CD4-positive, CD25-positive, alpha-beta regulatory T cell (primary cell): ENCODE measurements around the gene SMARCC1. TPM values are rescaled to one million over a fixed set of nuclear protein-coding genes. Genes with fewer than 3 reads are reported as not detected.

Source experiments
- ATAC-seq, 2 donors: fragments of 150-1000 bp; cut with Tn5 transposase; one replicate each; pipeline ENCODE4 v1.10.0; 2021; ENCODE audit warnings: low read depth in 2 of 2, moderate number of reproducible peaks in 2 of 2, moderate library complexity in 1 of 2
- DNase-seq, 3 donors: peaks; one replicate each; pipeline versions ENCODE4 v3.0.0 to v3.0.0-alpha.2; 2012 to 2022; ENCODE audit warnings: mixed read lengths in 1 of 3
- H3K27ac ChIP-seq: one replicate; pipeline ENCODE4 v1.7.0; 2013; ENCODE audit warnings: mild to moderate bottlenecking, low read length; ENCODE audit not compliant: insufficient read depth, poor library complexity, severe bottlenecking
- H3K27me3 ChIP-seq: one replicate; pipeline ENCODE4 v1.7.0; 2013; ENCODE audit warnings: low read length; ENCODE audit not compliant: control insufficient read depth, insufficient read depth
- H3K36me3 ChIP-seq: one replicate; pipeline ENCODE4 v1.7.0; 2013; ENCODE audit warnings: mild to moderate bottlenecking, low read length, moderate library complexity; ENCODE audit not compliant: control insufficient read depth, insufficient read depth
- H3K4me1 ChIP-seq: 2 replicates; pipeline ENCODE4 v1.7.0; 2013; ENCODE audit warnings: mild to moderate bottlenecking, low read length; ENCODE audit not compliant: insufficient read depth, control insufficient read depth, poor library complexity, severe bottlenecking
- H3K4me3 ChIP-seq: one replicate; pipeline ENCODE4 v1.7.0; 2013; ENCODE audit warnings: low read depth, mild to moderate bottlenecking, low read length, moderate library complexity
- H3K9me3 ChIP-seq, 2 experiments: 1 replicate in 1 of 2; 2 replicates in 1 of 2; pipeline ENCODE4 v1.7.0; 2013; ENCODE audit warnings: low read length in 2 of 2, mild to moderate bottlenecking in 1 of 2, moderate library complexity in 1 of 2; ENCODE audit not compliant: control insufficient read depth in 2 of 2
- H3K27ac Mint-ChIP-seq, 3 donors: one replicate each; pipeline ENCODE4 v1.8.0; 2020 to 2022; ENCODE audit warnings: mild to moderate bottlenecking in 3 of 3, mixed read lengths in 3 of 3, moderate library complexity in 2 of 3
- H3K27me3 Mint-ChIP-seq: one replicate; pipeline ENCODE4 v1.8.0; 2022; ENCODE audit warnings: mild to moderate bottlenecking, mixed read lengths
- H3K36me3 Mint-ChIP-seq: one replicate; pipeline ENCODE4 v1.8.0; 2020; ENCODE audit warnings: mixed read lengths
- H3K4me1 Mint-ChIP-seq, 4 donors: one replicate each; pipeline ENCODE4 v1.8.0; 2020 to 2022; ENCODE audit warnings: mixed read lengths in 4 of 4, mild to moderate bottlenecking in 1 of 4
- H3K4me3 Mint-ChIP-seq, 4 donors: one replicate each; pipeline ENCODE4 v1.8.0; 2020 to 2022; ENCODE audit warnings: mild to moderate bottlenecking in 4 of 4, mixed read lengths in 4 of 4, moderate library complexity in 3 of 4
- H3K9me3 Mint-ChIP-seq, 7 donors: one replicate each; pipeline ENCODE4 v1.8.0; 2020 to 2022; ENCODE audit warnings: mixed read lengths in 7 of 7, mild to moderate bottlenecking in 3 of 7, moderate library complexity in 2 of 7
- polyA plus RNA-seq, 4 donors: library from polyadenylated mRNA; unstranded; fragments of 300-500 nt; fragmentation: Illumina TruSeq; gene quantifications; one replicate each; pipeline ENCODE4 v1.2.3, GENCODE V29; 2021
- total RNA-seq: library from RNA; stranded (reverse); gene quantifications from one replicate; pipeline ENCODE4 v1.2.3, GENCODE V29; 2022

Gene SMARCC1
- total and polyA plus RNA-seq, 5 donors from 2014 or later = 53.2 to 132 (median 56.7) TPM

DNA sequence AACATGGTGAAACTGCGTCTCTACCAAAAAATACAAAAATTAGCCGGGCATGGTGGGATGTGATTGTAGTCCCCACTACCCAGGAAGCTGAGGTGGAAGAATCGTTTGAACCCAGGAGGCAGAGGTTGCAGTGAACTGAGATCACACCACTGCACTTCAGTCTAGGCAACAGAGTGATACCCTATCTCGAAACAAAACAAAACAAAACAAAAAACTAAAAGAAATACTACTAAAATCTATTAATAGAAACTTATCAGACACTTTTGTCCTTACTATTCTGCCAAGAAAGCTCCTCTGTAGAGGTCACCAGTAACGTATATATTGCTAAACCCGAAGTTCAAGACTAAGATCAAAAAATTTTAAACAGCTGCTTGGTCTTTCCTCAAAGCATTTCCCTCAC, 67.1 kb downstream of the SMARCC1 start:
- H3K4me1 Mint-ChIP-seq = peaks cover 0 to 9% (median 2%) of the 10 kb centered on the region in 4 donors
- no peaks in the 10 kb centered on the region for H3K9me3 ChIP-seq
- no peaks in the 10 kb centered on the region for H3K4me1 ChIP-seq
- peaks cover 32% of the 10 kb centered on the region for H3K36me3 Mint-ChIP-seq
- H3K27ac ChIP-seq = no peak overlapping the region
- peaks cover 73% of the 10 kb centered on the region for H3K36me3 ChIP-seq
- peak overlapping the region in 1 of 3 donors; percentile 32 for H3K27ac Mint-ChIP-seq
- H3K9me3 Mint-ChIP-seq = no peaks in the 10 kb centered on the region
- DNase-seq = no peak
- H3K27me3 ChIP-seq = no peaks in the 10 kb centered on the region
- H3K4me3 ChIP-seq = no peak overlapping the region
- H3K4me3 Mint-ChIP-seq = no peak overlapping the region
- no peak for ATAC-seq
- H3K27me3 Mint-ChIP-seq = no peaks in the 10 kb centered on the region

DNA sequence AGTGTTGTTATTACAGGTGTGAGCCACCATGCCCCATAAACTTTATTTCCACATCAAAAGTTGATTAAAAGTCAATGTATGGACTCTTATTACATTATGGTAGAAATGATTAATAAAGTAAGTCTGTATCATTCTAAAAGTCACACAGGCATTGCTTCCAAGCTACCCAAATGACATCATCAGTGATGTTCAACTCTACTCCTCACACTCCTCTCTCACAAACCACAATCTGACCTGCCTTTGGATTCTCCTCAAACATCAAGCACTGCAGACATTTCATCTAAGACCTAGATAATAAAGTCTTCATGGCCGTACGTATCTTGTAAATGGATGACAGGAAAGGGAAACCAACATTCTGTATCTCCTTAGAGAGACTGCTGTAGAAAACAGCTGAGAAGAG, 68.0 kb downstream of the SMARCC1 start:
- ATAC-seq (no peak), DNase-seq (no peak)
- Histone ChIP-seq H3K4me3 (no peak overlapping the region), H3K9me3 (no peaks in the 10 kb centered on the region), H3K27ac (no peak overlapping the region), H3K27me3 (no peaks in the 10 kb centered on the region), H3K36me3 (peaks cover 79% of the 10 kb centered on the region), H3K4me1 (no peaks in the 10 kb centered on the region)
- Mint-ChIP-seq H3K27ac (peak overlapping the region in 1 of 3 donors; percentile 22), H3K9me3 (no peaks in the 10 kb centered on the region), H3K4me1 (peaks cover 0 to 9% (median 2%) of the 10 kb centered on the region in 4 donors), H3K36me3 (peaks cover 37% of the 10 kb centered on the region), H3K27me3 (no peaks in the 10 kb centered on the region), H3K4me3 (peak overlapping the region in 1 of 4 donors; percentile 12)

DNA sequence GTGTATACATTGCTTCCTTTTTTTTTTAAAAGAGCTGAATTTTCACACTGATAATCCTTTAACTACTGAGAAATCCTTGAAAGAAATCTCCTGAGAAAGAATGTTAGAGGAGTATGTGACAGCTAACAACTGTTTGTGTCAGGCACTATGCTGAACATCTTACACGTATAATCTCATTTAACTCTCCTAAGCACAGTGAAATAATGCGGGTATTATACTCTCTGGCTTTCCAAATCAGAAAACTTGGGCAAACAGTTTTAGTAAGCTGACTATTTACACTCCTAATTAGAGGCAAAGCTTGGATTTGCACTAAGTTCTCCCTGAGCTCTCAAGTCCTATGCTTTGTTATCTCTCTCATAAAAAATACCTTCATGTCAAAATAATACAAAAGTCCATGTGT, 69.3 kb downstream of the SMARCC1 start:
- Histone ChIP-seq H3K27me3 (no peaks in the 10 kb centered on the region), H3K4me3 (no peak overlapping the region), H3K36me3 (peaks cover 81% of the 10 kb centered on the region), H3K27ac (no peak overlapping the region), H3K9me3 (no peaks in the 10 kb centered on the region), H3K4me1 (no peaks in the 10 kb centered on the region)
- ATAC-seq (no peak), DNase-seq (no peak)
- H3K27ac Mint-ChIP-seq = peak overlapping the region in 1 of 3 donors; percentile 11
- no peaks in the 10 kb centered on the region for H3K27me3 Mint-ChIP-seq
- H3K4me1 Mint-ChIP-seq = peaks cover 0 to 9% (median 2%) of the 10 kb centered on the region in 4 donors
- no peaks in the 10 kb centered on the region for H3K9me3 Mint-ChIP-seq
- H3K36me3 Mint-ChIP-seq = peaks cover 41% of the 10 kb centered on the region
- no peak overlapping the region for H3K4me3 Mint-ChIP-seq

DNA sequence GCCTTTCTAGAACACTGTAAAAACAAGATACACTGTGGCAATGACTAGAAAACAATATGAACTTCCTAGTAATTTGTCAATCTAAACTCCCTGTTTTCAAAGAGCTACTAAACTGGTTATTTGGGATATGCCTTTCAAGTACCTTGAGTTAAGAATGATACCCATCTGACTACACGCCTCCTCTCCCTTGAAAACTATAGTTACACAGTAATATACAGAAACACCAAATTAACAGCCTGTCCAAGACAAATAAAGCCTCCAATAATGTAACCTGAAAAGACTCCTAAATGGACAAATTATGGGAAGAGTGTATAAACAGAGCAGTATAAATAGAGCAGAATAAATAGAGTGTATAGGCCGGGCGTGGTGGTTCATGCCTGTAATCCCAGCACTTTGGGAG, 70.1 kb downstream of the SMARCC1 start:
- H3K27me3 Mint-ChIP-seq = no peaks in the 10 kb centered on the region
- no peaks in the 10 kb centered on the region for H3K4me1 ChIP-seq
- H3K9me3 ChIP-seq = no peaks in the 10 kb centered on the region
- H3K4me3 ChIP-seq = no peak overlapping the region
- peaks cover 85% of the 10 kb centered on the region for H3K36me3 ChIP-seq
- H3K27me3 ChIP-seq = no peaks in the 10 kb centered on the region
- H3K27ac Mint-ChIP-seq = peak overlapping the region in 2 of 3 donors; percentile 1 to 86
- peaks cover 45% of the 10 kb centered on the region for H3K36me3 Mint-ChIP-seq
- H3K4me3 Mint-ChIP-seq = no peak overlapping the region
- H3K9me3 Mint-ChIP-seq = no peaks in the 10 kb centered on the region
- ATAC-seq = no peak
- DNase-seq = no peak
- peaks cover 0 to 9% (median 2%) of the 10 kb centered on the region in 4 donors for H3K4me1 Mint-ChIP-seq
- H3K27ac ChIP-seq = no peak overlapping the region

DNA sequence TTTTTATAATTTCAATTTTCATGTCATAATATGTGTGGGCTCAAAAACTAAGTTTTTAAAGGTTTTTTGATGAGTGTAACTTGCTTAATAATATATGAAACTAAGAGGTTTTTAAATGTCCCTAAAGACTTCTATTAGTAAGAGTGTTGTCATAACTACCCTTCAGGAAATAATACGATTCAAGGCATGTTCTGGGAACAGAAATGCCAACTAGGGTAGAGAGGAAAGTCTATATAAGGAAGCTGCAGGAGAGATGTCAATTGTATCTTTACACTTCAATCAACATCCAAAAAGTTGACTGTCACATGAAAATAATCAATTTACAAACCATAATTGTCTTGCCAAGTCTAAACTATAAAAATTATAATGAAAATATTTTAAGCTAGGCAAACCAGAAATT, 76.3 kb downstream of the SMARCC1 start:
- Mint-ChIP-seq H3K27ac (no peak overlapping the region), H3K4me1 (peaks cover 0 to 10% (median under 1%) of the 10 kb centered on the region in 4 donors), H3K27me3 (no peaks in the 10 kb centered on the region), H3K9me3 (no peaks in the 10 kb centered on the region), H3K4me3 (no peak overlapping the region), H3K36me3 (peaks cover 38% of the 10 kb centered on the region)
- no peak overlapping the region for H3K4me3 ChIP-seq
- no peaks in the 10 kb centered on the region for H3K4me1 ChIP-seq
- no peak for ATAC-seq
- DNase-seq = no peak
- H3K27me3 ChIP-seq = no peaks in the 10 kb centered on the region
- H3K36me3 ChIP-seq = peaks cover 85% of the 10 kb centered on the region
- H3K27ac ChIP-seq = no peak overlapping the region
- no peaks in the 10 kb centered on the region for H3K9me3 ChIP-seq

DNA sequence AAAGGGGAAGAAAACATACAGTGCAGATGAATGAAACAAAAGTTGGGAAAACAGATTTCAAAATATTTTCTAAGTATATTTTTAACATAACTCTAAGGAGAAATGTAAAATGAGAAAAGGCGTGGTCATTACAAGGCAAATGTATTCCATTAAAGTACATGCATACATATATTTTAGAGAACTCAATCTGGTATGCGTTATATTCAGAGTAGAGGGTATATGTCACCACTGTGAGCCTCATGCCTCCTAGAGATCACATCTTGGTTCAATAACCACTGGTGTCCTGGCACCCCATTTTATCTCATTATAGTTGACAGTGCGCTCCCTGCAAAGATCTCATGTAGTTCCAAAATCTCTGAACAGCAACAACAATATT, 77.5 kb downstream of the SMARCC1 start:
- H3K4me3 ChIP-seq = no peak overlapping the region
- Mint-ChIP-seq H3K9me3 (no peaks in the 10 kb centered on the region), H3K27me3 (no peaks in the 10 kb centered on the region), H3K4me1 (peaks cover 0 to 16% (median under 1%) of the 10 kb centered on the region in 4 donors), H3K36me3 (peaks cover 38% of the 10 kb centered on the region), H3K27ac (no peak overlapping the region), H3K4me3 (no peak overlapping the region)
- no peaks in the 10 kb centered on the region for H3K9me3 ChIP-seq
- DNase-seq (no peak), ATAC-seq (no peak)
- H3K27me3 ChIP-seq = no peaks in the 10 kb centered on the region
- H3K36me3 ChIP-seq = peaks cover 84% of the 10 kb centered on the region
- H3K4me1 ChIP-seq = no peaks in the 10 kb centered on the region
- no peak overlapping the region for H3K27ac ChIP-seq

DNA sequence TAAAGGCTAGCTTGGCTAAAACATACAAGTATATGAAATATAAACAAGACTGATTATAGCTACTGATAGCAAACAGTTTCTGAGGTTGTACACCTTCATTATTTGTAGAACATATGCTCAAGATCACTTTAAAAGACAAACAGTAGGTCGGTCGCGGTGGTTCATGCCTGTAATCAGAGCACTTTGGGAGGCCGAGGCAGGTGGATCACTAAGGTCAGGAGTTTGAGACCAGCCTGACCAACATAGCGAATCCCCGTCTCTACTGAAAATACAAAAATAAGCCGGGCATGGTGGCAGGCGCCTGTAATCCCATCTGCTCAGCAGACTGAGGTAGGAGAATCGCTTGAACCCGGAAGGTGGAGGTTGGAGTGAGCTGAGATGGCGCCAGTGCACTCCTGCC, 80.3 kb downstream of the SMARCC1 start:
- Mint-ChIP-seq H3K27me3 (no peaks in the 10 kb centered on the region), H3K4me3 (no peak overlapping the region), H3K36me3 (peaks cover 29% of the 10 kb centered on the region), H3K9me3 (no peaks in the 10 kb centered on the region), H3K27ac (no peak overlapping the region), H3K4me1 (peaks cover 0 to 14% (median 0%) of the 10 kb centered on the region in 4 donors)
- Histone ChIP-seq H3K9me3 (no peaks in the 10 kb centered on the region), H3K4me3 (no peak overlapping the region), H3K27me3 (no peaks in the 10 kb centered on the region), H3K4me1 (no peaks in the 10 kb centered on the region), H3K27ac (no peak overlapping the region), H3K36me3 (peaks cover 62% of the 10 kb centered on the region)
- ATAC-seq (no peak), DNase-seq (no peak)

DNA sequence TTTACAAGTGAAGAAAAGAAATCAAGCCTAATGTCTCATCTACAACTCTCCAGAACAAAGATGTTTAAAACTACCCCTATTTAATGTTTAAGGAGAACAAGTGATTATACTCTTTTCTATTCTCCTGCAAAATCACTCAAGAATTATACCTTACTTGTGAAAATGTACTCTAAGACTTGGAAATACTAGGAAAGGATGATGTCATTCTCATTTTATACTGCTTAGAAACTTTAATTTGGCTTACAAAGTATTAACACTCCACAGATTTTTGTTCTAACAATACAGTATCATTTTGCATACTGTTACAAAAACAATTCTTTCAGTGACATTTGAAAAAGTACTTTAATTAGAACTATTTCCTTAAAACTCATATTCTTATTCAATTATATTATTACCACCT, 89.5 kb downstream of the SMARCC1 start:
- H3K27ac Mint-ChIP-seq = no peak overlapping the region
- no peaks in the 10 kb centered on the region for H3K27me3 Mint-ChIP-seq
- no peaks in the 10 kb centered on the region for H3K9me3 Mint-ChIP-seq
- peaks cover 0 to 8% (median 3%) of the 10 kb centered on the region in 4 donors for H3K4me1 Mint-ChIP-seq
- DNase-seq (no peak), ATAC-seq (no peak)
- no peak overlapping the region for H3K4me3 Mint-ChIP-seq
- Histone ChIP-seq H3K36me3 (peaks cover 81% of the 10 kb centered on the region), H3K9me3 (no peaks in the 10 kb centered on the region), H3K4me3 (no peak overlapping the region), H3K27me3 (no peaks in the 10 kb centered on the region), H3K27ac (no peak overlapping the region), H3K4me1 (no peaks in the 10 kb centered on the region)
- H3K36me3 Mint-ChIP-seq = peaks cover 47% of the 10 kb centered on the region
